ENCODE measurements around the gene MYL7. TPM values are rescaled to one million over a fixed set of nuclear protein-coding genes. Genes with fewer than 3 reads are reported as not detected.
"Not testable (repeated sequence)": the region's sequence is repeated elsewhere in the genome, so short reads cannot be mapped to it uniquely, and the experiment has no call there.

The MYL7 gene
- total and polyA plus RNA-seq, 12 donors, result 146 to 6,323 (median 1,764) TPM

GRCh38 chr7:44173911-44174693, 33.0 kb upstream of the MYL7 start:
- H3K9me3 ChIP-seq, result peaks cover 0 to 9% (median 0%) of the 10 kb centered on the region in 11 donors
- no peak for TF ChIP-seq CTCF (IDR thresholded peaks at IDR 0.05)
- ATAC-seq, result no peak
- intact Hi-C loops (cut with DNase I), result no loop called here
- no peak overlapping the region for H3K4me3 ChIP-seq
- no peaks in the 10 kb centered on the region for H3K36me3 ChIP-seq
- WGBS, 2 donors, result 64 to 80% methylated on average over 3 of the region's 3 CpGs
- peaks cover 0 to 4% (median 0%) of the 10 kb centered on the region in 7 donors for H3K27me3 ChIP-seq
- H3K4me1 ChIP-seq, result peaks cover 0 to 9% (median 0%) of the 10 kb centered on the region in 9 donors
- DNase-seq, result no peak
- no peak overlapping the region for H3K27ac ChIP-seq

- Histone ChIP-seq H3K9me3 (peaks cover 0 to 9% (median 0%) of the 10 kb centered on the region in 11 donors), H3K4me3 (no peak overlapping the region), H3K36me3 (no peaks in the 10 kb centered on the region), H3K27me3 (peaks cover 0 to 4% (median 0%) of the 10 kb centered on the region in 7 donors), H3K27ac (no peak overlapping the region), H3K4me1 (peaks cover 0 to 6% (median 0%) of the 10 kb centered on the region in 9 donors)
- WGBS, 2 donors, result 58 to 64% methylated on average over 6 of the region's 6 CpGs
- intact Hi-C loops (cut with DNase I), result no loop called here
- no peak for DNase-seq
- ATAC-seq, result no peak
- TF ChIP-seq CTCF (IDR thresholded peaks at IDR 0.05), result no peak
These were observed 31.8 kb upstream of the MYL7 start for GRCh38 chr7:44172803-44173424.

GRCh38 chr7:44172352-44172751, 31.2 kb upstream of the MYL7 start:
- peaks cover 0 to 1% (median 0%) of the 10 kb centered on the region in 9 donors for H3K4me1 ChIP-seq
- no peak overlapping the region for H3K27ac ChIP-seq
- ATAC-seq (no peak), DNase-seq (no peak)
- peaks cover 0 to 9% (median 0%) of the 10 kb centered on the region in 11 donors for H3K9me3 ChIP-seq
- intact Hi-C loops (cut with DNase I), result no loop called here
- H3K4me3 ChIP-seq, result no peak overlapping the region
- H3K36me3 ChIP-seq, result no peaks in the 10 kb centered on the region
- peaks cover 0 to 4% (median 0%) of the 10 kb centered on the region in 7 donors for H3K27me3 ChIP-seq
- TF ChIP-seq CTCF (IDR thresholded peaks at IDR 0.05), result no peak

GRCh38 chr7:44171901-44172300, 30.8 kb upstream of the MYL7 start:
- 92% methylated on average over 9 of the region's 9 CpGs for WGBS, 2 donors
- DNase-seq; H3K27ac ChIP-seq; ATAC-seq; H3K4me1 ChIP-seq; H3K36me3 ChIP-seq; H3K27me3 ChIP-seq; intact Hi-C loops (cut with DNase I); H3K4me3 ChIP-seq; H3K9me3 ChIP-seq: not testable (repeated sequence)

GRCh38 chr7:44167920-44168319, 26.8 kb upstream of the MYL7 start:
- no peak for DNase-seq
- ATAC-seq, result no peak
- no peaks in the 10 kb centered on the region for H3K36me3 ChIP-seq
- no peak overlapping the region for H3K4me3 ChIP-seq
- no peak for TF ChIP-seq CTCF (IDR thresholded peaks at IDR 0.05)
- H3K27ac ChIP-seq, result no peak overlapping the region
- peaks cover 0 to 9% (median 0%) of the 10 kb centered on the region in 11 donors for H3K9me3 ChIP-seq
- no peaks in the 10 kb centered on the region for H3K4me1 ChIP-seq
- intact Hi-C loops (cut with DNase I), result no loop called here
- H3K27me3 ChIP-seq, result no peaks in the 10 kb centered on the region

Measured in heart right ventricle (tissue), 16 donors.